ENCODE data around the gene NREP.

Gene NREP

GRCh38 chr5:111707630-111708164, 49.3 kb downstream of the NREP start:
- H3K4me3 ChIP-seq (ENCODE audit: control insufficient read depth, low read depth, low read length), result no peak overlapping the region
- no peak for TF ChIP-seq CTCF (conservative IDR thresholded peaks at IDR 0.05; ENCODE audit: control insufficient read depth, insufficient read depth, low read depth, low read length)
- no peak for DNase-seq (ENCODE audit: low read depth)

- H3K4me3 ChIP-seq (ENCODE audit: control insufficient read depth, low read depth, low read length), result no peak overlapping the region
- no peak for TF ChIP-seq CTCF (conservative IDR thresholded peaks at IDR 0.05; ENCODE audit: control insufficient read depth, insufficient read depth, low read depth, low read length)
- no peak for DNase-seq (ENCODE audit: low read depth)
Observed at GRCh38 chr5:111706345-111706744, 50.6 kb downstream of the NREP start.

GRCh38 chr5:111704452-111705085, 52.4 kb downstream of the NREP start:
- TF ChIP-seq CTCF (conservative IDR thresholded peaks at IDR 0.05; ENCODE audit: control insufficient read depth, insufficient read depth, low read depth, low read length), result no peak
- DNase-seq (ENCODE audit: low read depth), result no peak
- H3K4me3 ChIP-seq (ENCODE audit: control insufficient read depth, low read depth, low read length), result no peak overlapping the region

- no peak for TF ChIP-seq CTCF (conservative IDR thresholded peaks at IDR 0.05; ENCODE audit: control insufficient read depth, insufficient read depth, low read depth, low read length)
- DNase-seq (ENCODE audit: low read depth), result no peak
- no peak overlapping the region for H3K4me3 ChIP-seq (ENCODE audit: control insufficient read depth, low read depth, low read length)
Observed at GRCh38 chr5:111703662-111704061, 53.3 kb downstream of the NREP start.

GRCh38 chr5:111699976-111700375, 57.0 kb downstream of the NREP start:
- no peak for TF ChIP-seq CTCF (conservative IDR thresholded peaks at IDR 0.05; ENCODE audit: control insufficient read depth, insufficient read depth, low read depth, low read length)
- no peak overlapping the region for H3K4me3 ChIP-seq (ENCODE audit: control insufficient read depth, low read depth, low read length)
- DNase-seq (ENCODE audit: low read depth), result no peak

GRCh38 chr5:111699324-111699723, 57.7 kb downstream of the NREP start:
- no peak for TF ChIP-seq CTCF (conservative IDR thresholded peaks at IDR 0.05; ENCODE audit: control insufficient read depth, insufficient read depth, low read depth, low read length)
- H3K4me3 ChIP-seq (ENCODE audit: control insufficient read depth, low read depth, low read length), result no peak overlapping the region
- DNase-seq (ENCODE audit: low read depth), result no peak
